HepG2 (cell line): ENCODE data around the gene TRIM15. TPM values are rescaled to one million over a fixed set of nuclear protein-coding genes. Genes with fewer than 3 reads are reported as not detected.

ENCODE experiments used
- ATAC-seq: fragments of 200-7000 bp; cut with Tn5 transposase; 3 replicates; pipeline ENCODE4 v1.9.1; 2020; ENCODE audit warnings: mild to moderate bottlenecking, moderate library complexity
- BruUV-seq: library from RNA; stranded (reverse); fragments of 400-500 nt; replicated peaks from 2 replicates; lab custom pipeline; 2021; lab: Mats Ljungman, UMichigan
- CTCF ChIA-PET: fragments of 300-600 bp; formaldehyde crosslinking; extraction: SDS; loops from one replicate; lab custom pipeline; 2021; ENCODE audit warnings: low total read pairs, inconsistent platforms, low intra/inter-chr PET ratio; lab: Yijun Ruan, JAX
- POLR2A ChIA-PET: fragments of 350-600 bp; sonication (Branson Sonifier 250); formaldehyde crosslinking; loops from one replicate; lab custom pipeline; 2020; ENCODE audit warnings: antibody characterized with exemption, inconsistent platforms; lab: Yijun Ruan, JAX
- DNase-seq: peaks from one replicate; pipeline ENCODE4 v3.0.0-alpha.2; 2015; ENCODE audit warnings: low spot score
- FAIRE-seq: peaks from 3 replicates; lab custom pipeline; 2011; peaks lifted over from hg19 to GRCh38; lab: Jason Lieb, UNC
- H2AFZ ChIP-seq: one replicate; pipeline ENCODE4 v1.6.1; 2011; ENCODE audit warnings: low read length, inconsistent platforms
- H3K27ac ChIP-seq: fragments of 300-600 bp; 3 replicates; pipeline ENCODE4 v1.8.0; 2011; ENCODE audit warnings: mixed run types, mild to moderate bottlenecking, mixed read lengths, low read length, inconsistent platforms; ENCODE audit not compliant: insufficient read depth; ENCODE audit errors: extremely low read length
- H3K27me3 ChIP-seq, 2 experiments: fragments of 200-600 bp in 1 of 2; 2 replicates in 1 of 2; 3 replicates in 1 of 2; pipeline versions ENCODE4 v1.6.0 to v1.8.0; 2011; ENCODE audit warnings: low read length in 2 of 2, mild to moderate bottlenecking in 2 of 2, moderate library complexity in 2 of 2, inconsistent platforms in 1 of 2; ENCODE audit not compliant: insufficient read depth in 2 of 2, control insufficient read depth in 1 of 2
- H3K36me3 ChIP-seq, 2 experiments: fragments of 200-600 bp in 1 of 2; replicated peaks in 1 of 2; 2 replicates in 1 of 2; 3 replicates in 1 of 2; pipeline versions ENCODE4 v1.5.1 to v1.8.0; 2011; ENCODE audit warnings: low read length in 2 of 2, inconsistent platforms in 1 of 2; ENCODE audit not compliant: insufficient read depth in 2 of 2, control insufficient read depth in 1 of 2
- H3K4me1 ChIP-seq: 2 replicates; pipeline ENCODE4 v1.5.1; 2012; ENCODE audit warnings: low read length, inconsistent platforms; ENCODE audit not compliant: insufficient read depth
- H3K4me2 ChIP-seq: 2 replicates; pipeline ENCODE4 v1.6.0; 2011; ENCODE audit warnings: low read depth, low read length, inconsistent platforms
- H3K4me3 ChIP-seq, 3 experiments: fragments of 200-600 bp in 1 of 3; sonication (generic), shearing (Covaris generic) in 1 of 3; replicated peaks in 1 of 3; 2 replicates each; pipeline ENCODE4 v1.5.1; 2011 to 2016; ENCODE audit warnings: low read length in 3 of 3, inconsistent platforms in 2 of 3, low read depth in 2 of 3, mild to moderate bottlenecking in 2 of 3, control low read depth in 1 of 3, mixed read lengths in 1 of 3; ENCODE audit not compliant: insufficient read depth in 1 of 3
- H3K79me2 ChIP-seq: one replicate; pipeline ENCODE4 v1.6.1; 2011; ENCODE audit warnings: low read length, inconsistent platforms; ENCODE audit not compliant: insufficient read depth
- H3K9ac ChIP-seq: 2 replicates; pipeline ENCODE4 v1.6.0; 2011; ENCODE audit warnings: mild to moderate bottlenecking, low read depth, low read length, inconsistent platforms; ENCODE audit not compliant: insufficient read depth
- H3K9me3 ChIP-seq: 2 replicates; pipeline ENCODE4 v1.5.1; 2012; ENCODE audit warnings: mild to moderate bottlenecking, low read length
- H4K20me1 ChIP-seq: 2 replicates; pipeline ENCODE4 v1.6.0; 2011; ENCODE audit warnings: inconsistent platforms, mild to moderate bottlenecking, low read length, moderate library complexity; ENCODE audit not compliant: insufficient read depth
- ARID5B ChIP-seq: IDR thresholded peaks from 2 replicates; pipeline ENCODE4 v1.4.0; 2020; ENCODE audit warnings: mild to moderate bottlenecking, missing genetic modification reagents
- DMAP1 ChIP-seq: IDR thresholded peaks from 2 replicates; pipeline ENCODE4 v1.6.1; 2016
- EP300 ChIP-seq, 3 experiments: sonication (generic) in 1 of 3; formaldehyde crosslinking in 1 of 3; IDR thresholded peaks; 2 replicates each; pipeline versions ENCODE4 v1.5.1 to v1.6.1; 2011 to 2020; ENCODE audit warnings: low read depth in 2 of 3, low read length in 2 of 3, borderline replicate concordance in 1 of 3, improper control_type of control experiment in 1 of 3, mild to moderate bottlenecking in 1 of 3, missing genetic modification reagents in 1 of 3, moderate library complexity in 1 of 3
- FOXP1 ChIP-seq, 2 experiments: fragments of 450-650 bp in 1 of 2; IDR thresholded peaks; 2 replicates each; pipeline ENCODE4 v1.6.1; 2017 to 2018; ENCODE audit warnings: antibody characterized with exemption in 1 of 2
- HNF4A ChIP-seq: sonication (generic); formaldehyde crosslinking; IDR thresholded peaks from 2 replicates; pipeline ENCODE4 v1.4.0; 2020; ENCODE audit warnings: missing genetic modification reagents
- HNRNPUL1 ChIP-seq: fragments of 200-400 bp; formaldehyde crosslinking; IDR thresholded peaks from 2 replicates; pipeline ENCODE4 v1.6.1; 2017; ENCODE audit warnings: low read depth, mild to moderate bottlenecking, low read length, moderate library complexity
- MBNL3 ChIP-seq: fragments of 250-450 bp; sonication (Bioruptor Pico); conservative IDR thresholded peaks from 2 replicates; pipeline ENCODE4 v1.8.0; 2022; ENCODE audit warnings: mild to moderate bottlenecking, inconsistent platforms
- NCOA1 ChIP-seq: sonication (generic); formaldehyde crosslinking; IDR thresholded peaks from 2 replicates; pipeline ENCODE4 v1.9.0; 2021; ENCODE audit warnings: missing genetic modification reagents
- NCOR1 ChIP-seq: fragments of 200-600 bp; sonication (generic); IDR thresholded peaks from 2 replicates; pipeline ENCODE4 v1.7.0; 2017; ENCODE audit warnings: antibody characterized with exemption, low read length, borderline replicate concordance
- NFKB2 ChIP-seq: sonication (generic); formaldehyde crosslinking; IDR thresholded peaks from 2 replicates; pipeline ENCODE4 v1.4.0; 2020; ENCODE audit warnings: missing genetic modification reagents, borderline replicate concordance
- PAXIP1 ChIP-seq: sonication (generic); formaldehyde crosslinking; conservative IDR thresholded peaks from 2 replicates; pipeline ENCODE4 v1.4.0; 2020; ENCODE audit warnings: mild to moderate bottlenecking, missing genetic modification reagents, moderate library complexity
- SKI ChIP-seq: fragments of 450-650 bp; IDR thresholded peaks from one replicate; pipeline ENCODE4 v1.6.1; 2018; ENCODE audit warnings: mild to moderate bottlenecking; ENCODE audit not compliant: partially characterized antibody
- SOX13 ChIP-seq, 3 experiments: fragments of 450-650 bp in 1 of 3; sonication (generic) in 1 of 3; formaldehyde crosslinking in 1 of 3; IDR thresholded peaks in 2 of 3; conservative IDR thresholded peaks in 1 of 3; 2 replicates each; pipeline versions ENCODE4 v1.5.0 to v1.6.1; 2016 to 2020; ENCODE audit warnings: antibody characterized with exemption in 1 of 3, mild to moderate bottlenecking in 1 of 3, missing compliant biosample characterization in 1 of 3, missing genetic modification reagents in 1 of 3, moderate library complexity in 1 of 3
- TBX3 ChIP-seq: fragments of 450-650 bp; IDR thresholded peaks from 2 replicates; pipeline ENCODE4 v1.6.1; 2017; ENCODE audit warnings: antibody characterized with exemption, mild to moderate bottlenecking, inconsistent platforms, borderline replicate concordance
- TMF1 ChIP-seq: sonication (generic); formaldehyde crosslinking; IDR thresholded peaks from 2 replicates; pipeline ENCODE4 v1.8.1; 2022; ENCODE audit warnings: low read depth, missing genetic modification reagents
- ZNF317 ChIP-seq: sonication (generic); formaldehyde crosslinking; IDR thresholded peaks from 2 replicates; pipeline ENCODE4 v1.5.0; 2020; ENCODE audit warnings: mild to moderate bottlenecking, missing genetic modification reagents
- ZNF678 ChIP-seq: sonication (generic); formaldehyde crosslinking; IDR thresholded peaks from 2 replicates; pipeline ENCODE4 v1.4.0; 2020; ENCODE audit warnings: mild to moderate bottlenecking, missing genetic modification reagents
- WGBS: methylation state at CpG from one replicate; pipeline ENCODE4 v1.1.6; 2017; ENCODE audit warnings: low lambda C conversion rate; 5-methylcytosine and 5-hydroxymethylcytosine counted together
- in situ Hi-C: cut with HindIII; loops from 2 replicates; pipeline ENCODE4 v1.10.0; 2017; ENCODE audit warnings: low pct_unique_long_range_greater_than_20kb; ENCODE audit not compliant: extremely low pct_ligation_motif_present
- intact Hi-C: fragments of 100-400 bp; cut with micrococcal nuclease; formaldehyde crosslinking; loops from one replicate; pipeline ENCODE4 v1.10.0; 2022; ENCODE audit not compliant: unreplicated experiment
- polyA plus RNA-seq, 8 experiments: library from polyadenylated mRNA; depleted of rRNA in 3 of 8; stranded (reverse) in 7 of 8; unstranded in 1 of 8; fragments of >200 nt; fragmentation: Illumina TruSeq in 4 of 8; extraction: Trizol in 4 of 8; gene quantifications; 2 replicates each; pipeline versions ENCODE4 v1.2.1 to v1.2.3, GENCODE V29; 2011 to 2016; ENCODE audit warnings: low read depth in 4 of 8, missing spikeins in 1 of 8, mixed read lengths in 1 of 8; ENCODE audit not compliant: insufficient read depth in 1 of 8
- total RNA-seq, 5 experiments: library from RNA; depleted of rRNA; stranded (reverse); fragments of >200 nt; fragmentation: Illumina TruSeq; extraction: Trizol; gene quantifications; 2 replicates each; pipeline ENCODE4 v1.2.3, GENCODE V29; 2016; ENCODE audit warnings: low read depth in 1 of 5

TRIM15 gene
- total and polyA plus RNA-seq, 2 of the 13 experiments (the other 11 are each of a cell fraction or from before 2014, with no cell fraction given), result 35.1 to 38.2 TPM

- H3K4me1 ChIP-seq, result peaks cover 15% of the 10 kb centered on the region
- peaks cover 7% of the 10 kb centered on the region for H3K9me3 ChIP-seq
- no peak overlapping the region for H3K27ac ChIP-seq
- ATAC-seq, result peak; percentile 54
- WGBS, result 0% methylated on average over 1 of the region's 1 CpG
- no peak overlapping the region for H3K4me3 ChIP-seq
- no peak overlapping the region for H3K4me2 ChIP-seq
- CTCF ChIA-PET, result no interaction called here
- no peak overlapping the region for H2AFZ ChIP-seq
- no TSS peak for BruUV-seq
- peaks cover 0 to 1% of the 10 kb centered on the region in 2 experiments; a peak in 1 of 5 replicates for H3K27me3 ChIP-seq
- in situ Hi-C loops, result no loop called here
- H3K79me2 ChIP-seq, result no peaks in the 10 kb centered on the region
- POLR2A ChIA-PET, result no interaction called here
- H3K36me3 ChIP-seq, result no peaks in the 10 kb centered on the region
- peak; percentile 47 for DNase-seq
- H4K20me1 ChIP-seq, result no peaks in the 10 kb centered on the region
- intact Hi-C loops, result no loop called here
- H3K9ac ChIP-seq, result no peak overlapping the region
- no peak for FAIRE-seq
- TF ChIP-seq NCOR1 (peak; percentile 74; the same call in 1 of the 2 replicates), ZNF678 (CRISPR knock-in tag) (no peak), PAXIP1 (CRISPR knock-in tag) (peak; percentile 71), NCOA1 (no peak), NFKB2 (CRISPR knock-in tag) (no peak), MBNL3 (CRISPR knock-in tag) (no peak), FOXP1 (IDR thresholded peaks at IDR 0.05) (no peak), FOXP1 (CRISPR knock-in tag; IDR thresholded peaks at IDR 0.05) (peak; percentile 8; the same call in 1 of the 2 replicates), SOX13 (IDR thresholded peaks at IDR 0.05) (no peak), SOX13 (CRISPR knock-in tag; conservative IDR thresholded peaks at IDR 0.05 in 1 of 2, IDR thresholded peaks at IDR 0.05 in 1 of 2) (peak in 1 of 2 experiments; percentile 53; a peak in 1 of 4 replicates), DMAP1 (CRISPR knock-in tag) (no peak), HNF4A (CRISPR knock-in tag) (peak; percentile 72), TMF1 (CRISPR knock-in tag) (no peak), HNRNPUL1 (no peak), SKI (peak; percentile 20), TBX3 (peak; percentile 51; the same call in 1 of the 2 replicates), ZNF317 (CRISPR knock-in tag) (no peak), EP300 (IDR thresholded peaks at IDR 0.05; ENCODE audit: low read depth in 2 of 2, low read length in 2 of 2) (peak in 1 of 2 experiments; percentile 10; a peak in 1 of 4 replicates), EP300 (CRISPR knock-in tag; IDR thresholded peaks at IDR 0.05; ENCODE audit: borderline replicate concordance) (no peak), ARID5B (0 out of 2 replicates have a peak, but pooled peaks have one; percentile 16)
Observed at GRCh38 chr6:30178837-30179236, 15.5 kb downstream of the TRIM15 start.
